HG02763 (cell line): ENCODE results near the gene HOXB3.

Experiments used
- ATAC-seq: cut with Tn5 transposase; IDR thresholded peaks from one replicate; pipeline ENCODE4 v1.9.1; 2021; ENCODE audit warnings: mild to moderate bottlenecking, moderate library complexity; ENCODE audit not compliant: unreplicated experiment

Gene HOXB3

DNA sequence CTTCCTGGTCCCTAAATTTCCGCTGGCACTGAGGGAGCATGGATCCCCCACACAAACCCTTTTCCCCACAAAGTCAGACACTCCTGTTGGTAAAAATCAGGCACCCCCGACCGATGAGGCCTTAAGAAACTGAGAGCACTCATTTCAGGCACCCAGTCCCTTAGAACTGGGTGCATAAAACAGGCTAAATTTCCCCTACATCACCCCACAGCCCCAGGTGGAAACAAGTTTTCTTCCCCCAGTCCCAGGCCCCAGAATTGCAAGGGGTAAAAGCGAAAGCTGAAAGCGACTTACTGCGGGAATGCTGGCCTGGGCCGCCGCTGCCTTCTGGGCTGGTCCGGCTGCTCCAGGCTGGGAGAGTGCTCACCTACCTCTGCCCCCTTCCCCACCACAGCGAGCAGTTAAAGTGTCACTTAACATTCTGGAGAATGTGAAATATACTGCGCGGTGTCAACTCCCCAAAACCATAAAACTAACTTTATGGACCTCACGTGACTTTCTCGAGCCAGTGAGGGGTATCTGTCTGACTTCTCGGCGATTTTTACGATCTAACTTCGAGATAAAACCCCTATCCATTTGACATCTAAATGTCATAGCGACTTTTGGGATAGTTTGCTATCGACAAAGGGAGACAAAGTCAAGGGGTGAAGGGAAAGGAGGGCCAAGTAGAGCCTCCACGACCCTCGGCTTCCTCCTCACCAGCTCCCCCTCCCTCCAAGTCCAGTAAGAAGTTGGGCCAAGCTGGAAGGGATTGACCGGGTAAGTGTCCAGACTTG lies at the start of gene HOXB3:
TSS of gene HOXB3 (minus strand) at position 411 of the 776 bp plus-strand sequence. CDS start 37,767 bp downstream, outside the sequence.
- no peak for ATAC-seq

- no peak for ATAC-seq
Measured at GRCh38 chr17:48639136-48639535, 49.1 kb upstream of the HOXB3 start.

DNA sequence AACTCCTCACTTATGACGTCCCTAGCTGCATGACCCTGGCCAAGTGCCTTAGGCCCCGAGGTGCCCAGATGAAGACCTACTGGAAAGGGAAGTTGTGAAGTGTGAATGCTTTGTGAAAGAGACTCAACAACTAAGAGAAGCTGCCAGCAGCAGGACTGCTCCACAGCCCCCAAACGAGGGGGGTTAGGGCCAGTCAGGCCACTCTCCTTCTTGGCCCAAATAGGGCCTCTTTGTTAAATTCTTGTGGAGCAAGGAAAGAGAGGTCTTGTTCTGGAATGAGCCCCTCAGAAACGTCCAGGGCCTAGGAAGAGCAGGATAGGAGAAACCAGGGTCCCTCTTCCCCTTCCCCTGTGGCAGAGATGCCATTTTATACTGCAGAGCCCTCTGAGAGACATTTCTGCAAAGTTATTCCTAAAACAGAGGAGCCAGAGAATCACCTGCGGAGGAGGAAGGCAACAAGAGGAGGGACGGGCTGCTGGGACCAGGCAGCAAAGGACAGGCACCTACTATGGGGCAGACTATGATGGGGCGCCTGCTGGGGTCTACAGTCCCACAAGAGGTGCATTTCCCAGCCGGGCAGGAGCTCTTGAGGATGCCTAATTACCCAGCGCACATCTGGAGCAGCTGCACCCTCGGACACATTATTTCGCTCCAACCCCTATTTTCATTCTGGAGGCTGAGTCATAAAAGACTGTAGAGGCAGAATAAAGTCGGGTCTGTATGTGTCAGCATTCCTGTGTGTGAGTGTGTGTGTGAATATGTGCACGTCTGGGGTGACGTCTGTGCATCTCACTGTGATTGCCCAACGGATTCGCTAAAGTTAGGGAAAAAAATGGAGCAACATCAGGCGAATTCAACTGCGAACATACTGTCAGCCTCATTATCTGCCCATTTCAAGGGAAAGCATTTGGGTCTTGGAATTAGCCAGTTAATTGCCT lies 47.6 kb upstream of the HOXB3 start:
- ATAC-seq: no peak

DNA sequence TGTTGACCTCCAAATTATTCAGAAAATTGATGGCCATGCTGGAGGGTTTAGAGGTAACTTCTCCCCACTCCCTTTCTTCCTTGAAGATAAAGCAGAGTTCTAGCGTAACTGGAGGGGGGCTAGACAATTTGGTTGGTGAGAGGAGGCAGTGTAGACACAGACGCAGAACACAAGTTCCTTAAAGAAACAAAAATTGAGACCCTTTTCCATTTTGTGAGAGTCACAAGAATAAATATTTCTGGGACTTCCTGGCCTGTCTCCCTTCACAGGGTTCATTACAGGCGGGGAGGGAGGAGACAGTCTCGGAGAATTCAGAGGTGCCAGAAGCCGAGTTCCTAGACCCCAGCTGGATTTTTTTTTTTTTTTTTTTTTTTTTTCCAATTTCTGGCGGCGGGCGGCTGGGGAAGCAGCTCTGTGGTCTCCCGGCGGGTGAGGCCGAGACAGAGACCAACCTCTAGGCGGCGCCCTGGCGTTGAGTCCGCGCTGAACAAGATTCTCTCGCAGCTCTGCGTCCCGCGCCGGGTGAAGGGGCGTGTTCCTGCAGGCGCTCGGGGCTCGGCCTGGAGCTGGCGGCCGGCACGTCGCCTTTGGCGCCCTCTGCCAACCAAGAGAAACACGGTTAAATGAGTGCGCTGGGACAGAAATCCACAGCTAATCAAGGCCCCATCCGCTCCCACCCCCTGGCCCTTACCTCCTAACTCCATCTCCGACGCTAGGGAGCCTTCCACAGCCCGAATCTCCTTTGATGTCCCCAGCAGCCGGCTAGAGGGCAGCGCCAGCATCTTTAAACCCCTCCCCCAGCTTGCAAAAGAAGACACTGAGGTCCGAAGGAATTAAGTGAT lies 46.4 kb upstream of the HOXB3 start:
- ATAC-seq: no peak

DNA sequence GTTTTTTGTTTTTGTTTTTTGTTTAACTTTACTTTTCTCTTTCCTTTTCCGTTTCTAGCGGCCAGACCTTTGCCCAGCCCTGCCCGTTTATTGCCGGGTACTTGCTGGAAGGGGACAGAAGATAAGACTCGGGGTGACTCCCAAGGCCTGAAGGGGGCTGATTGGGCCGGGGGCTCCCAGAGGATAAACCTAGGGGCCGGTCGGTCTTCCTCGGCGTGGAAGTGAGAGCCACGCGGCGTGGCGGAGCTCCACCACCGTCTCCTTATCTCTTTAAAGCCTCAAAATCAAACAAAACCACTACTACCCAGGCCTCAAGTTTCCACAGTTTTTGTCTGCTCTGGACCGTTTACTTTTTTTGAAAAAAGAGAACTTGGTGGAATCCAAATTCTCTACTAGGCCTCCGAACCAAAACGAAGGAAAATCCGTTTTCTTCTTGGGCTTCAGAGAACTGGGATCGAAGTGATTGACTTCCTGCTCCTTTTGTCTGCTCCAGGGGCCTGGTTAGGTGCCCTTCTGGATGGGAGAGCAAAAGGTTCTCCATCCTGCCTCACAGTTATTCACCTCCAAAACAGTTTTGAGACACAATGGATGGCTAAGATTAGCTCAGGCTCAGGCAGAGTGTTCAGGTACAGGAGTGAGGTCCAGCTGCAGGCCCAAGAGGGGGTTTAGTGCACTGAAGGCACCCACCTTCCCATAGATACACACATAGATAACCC lies 44.6 kb upstream of the HOXB3 start:
- no peak for ATAC-seq

- ATAC-seq: no peak
Measured at GRCh38 chr17:48633266-48633677, 43.2 kb upstream of the HOXB3 start.

DNA sequence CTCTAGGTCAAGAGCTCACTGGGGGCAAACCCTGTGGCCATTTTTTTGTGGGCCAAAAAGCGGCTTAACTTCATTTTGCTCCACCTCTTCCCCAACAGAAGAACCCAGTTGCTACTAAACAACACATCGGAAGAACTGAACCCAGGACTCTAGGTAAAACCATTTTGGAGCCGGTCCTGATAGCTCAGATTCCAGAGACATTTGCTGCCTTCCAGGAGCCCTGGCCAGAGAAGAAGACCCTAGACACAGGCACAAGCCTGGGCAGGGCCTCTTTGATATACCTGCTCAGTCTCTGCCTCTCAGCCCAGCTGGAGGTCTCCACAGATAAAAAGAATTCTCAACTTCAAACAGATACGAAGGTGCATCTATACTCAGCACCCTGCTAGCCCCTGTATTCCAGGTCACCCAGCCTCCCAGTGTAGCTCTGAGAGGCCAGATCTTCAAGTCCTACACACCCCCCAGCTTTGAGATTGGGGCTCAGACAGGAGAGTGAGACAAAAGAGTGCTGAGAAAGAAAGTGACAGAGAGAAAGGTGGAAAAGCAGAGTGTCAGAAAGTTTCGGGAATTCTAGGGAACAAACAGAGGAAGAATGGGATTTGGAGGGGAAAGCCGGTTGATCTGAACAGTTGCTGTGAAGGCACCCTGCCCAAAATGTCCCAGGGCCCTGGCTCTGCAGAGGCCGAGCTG lies 42.7 kb upstream of the HOXB3 start:
- no peak for ATAC-seq

DNA sequence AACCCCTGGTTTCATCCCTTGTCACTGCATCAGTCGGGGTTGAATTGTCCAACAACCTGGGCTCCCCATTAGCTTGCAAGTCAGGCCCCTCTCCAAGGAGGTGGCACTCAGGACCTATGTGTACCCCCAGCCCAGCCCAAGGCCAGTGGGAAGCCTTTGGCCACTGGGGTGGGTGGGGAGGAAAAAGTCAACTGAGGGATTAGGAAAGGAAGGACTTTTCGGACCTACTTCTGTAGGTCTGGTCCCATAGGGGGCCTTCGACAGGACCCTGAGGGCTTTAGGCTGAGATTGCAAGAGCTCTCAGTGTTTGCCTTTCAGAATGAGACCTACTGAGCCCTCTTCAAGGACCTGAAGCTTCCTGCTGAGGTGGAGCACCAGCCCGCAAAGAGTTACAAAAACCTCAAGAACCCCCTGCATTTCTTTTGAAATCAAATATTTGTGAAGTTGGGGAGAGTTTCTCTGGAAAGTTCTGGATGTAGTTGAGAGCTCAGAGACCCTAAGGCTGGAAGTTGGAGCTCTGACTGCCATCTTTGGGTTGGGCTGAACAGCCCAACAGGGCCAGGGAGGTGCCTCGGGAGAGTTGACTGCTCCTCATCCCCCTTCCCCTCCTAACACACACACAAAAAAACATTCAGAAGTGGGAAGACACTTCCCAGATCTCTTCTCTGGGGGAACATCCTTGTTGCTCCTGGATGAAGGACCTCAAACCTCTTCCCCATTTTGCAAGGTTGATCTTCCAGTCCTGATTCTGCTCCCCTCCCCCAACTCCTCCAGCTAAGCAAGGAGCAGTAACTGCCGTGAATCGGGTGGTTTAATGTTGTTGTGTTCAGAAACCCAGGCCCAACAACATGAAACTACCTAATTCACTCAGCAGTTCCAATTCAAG lies 41.9 kb upstream of the HOXB3 start:
- ATAC-seq: no peak

GRCh38 chr17:48630925-48631692 lies 41.1 kb upstream of the HOXB3 start:
- no peak for ATAC-seq

DNA sequence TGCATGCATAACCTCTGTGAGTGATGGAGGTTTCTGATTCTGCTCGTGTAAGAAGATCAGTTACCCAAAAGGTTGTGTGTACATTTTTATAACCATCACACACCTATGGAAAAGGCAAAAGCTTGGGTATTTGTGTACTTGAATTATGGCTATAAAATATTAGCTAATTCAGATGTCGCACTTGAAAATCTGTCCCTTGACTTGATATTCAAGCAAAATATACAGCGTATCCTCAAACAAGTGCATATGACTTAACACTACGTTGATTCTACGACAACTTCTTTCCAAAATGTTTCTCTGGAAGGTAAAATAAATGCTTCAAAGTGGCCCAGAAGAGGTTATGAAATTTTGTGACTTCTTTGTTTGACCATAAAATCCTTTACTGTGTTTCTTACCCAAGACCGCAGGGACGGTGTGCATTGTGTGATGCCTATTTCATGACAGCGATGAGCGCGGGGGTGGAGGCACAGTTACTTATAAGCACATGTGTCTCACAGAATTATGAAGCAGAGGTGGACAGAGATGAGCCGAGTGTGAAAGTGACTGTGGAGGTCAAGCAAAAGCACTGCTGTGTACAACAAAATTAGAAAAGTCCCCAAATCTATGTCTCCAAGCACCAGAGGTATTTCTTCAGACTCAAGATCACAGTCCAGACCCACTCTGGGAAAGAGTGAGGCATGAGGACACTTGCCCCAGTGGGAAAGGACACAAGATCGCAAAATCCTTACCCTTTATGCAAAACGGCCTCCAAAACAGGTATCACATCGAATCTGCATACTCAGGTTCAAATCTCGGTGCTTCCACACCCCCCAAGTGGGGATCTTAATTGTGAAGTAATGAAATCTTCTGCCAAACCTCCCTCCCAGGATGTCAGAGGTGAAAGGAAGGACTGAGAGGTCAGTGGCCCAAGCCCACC lies 40.2 kb upstream of the HOXB3 start:
- ATAC-seq: no peak

- ATAC-seq: no peak
Measured at GRCh38 chr17:48629411-48629759, 39.3 kb upstream of the HOXB3 start.

DNA sequence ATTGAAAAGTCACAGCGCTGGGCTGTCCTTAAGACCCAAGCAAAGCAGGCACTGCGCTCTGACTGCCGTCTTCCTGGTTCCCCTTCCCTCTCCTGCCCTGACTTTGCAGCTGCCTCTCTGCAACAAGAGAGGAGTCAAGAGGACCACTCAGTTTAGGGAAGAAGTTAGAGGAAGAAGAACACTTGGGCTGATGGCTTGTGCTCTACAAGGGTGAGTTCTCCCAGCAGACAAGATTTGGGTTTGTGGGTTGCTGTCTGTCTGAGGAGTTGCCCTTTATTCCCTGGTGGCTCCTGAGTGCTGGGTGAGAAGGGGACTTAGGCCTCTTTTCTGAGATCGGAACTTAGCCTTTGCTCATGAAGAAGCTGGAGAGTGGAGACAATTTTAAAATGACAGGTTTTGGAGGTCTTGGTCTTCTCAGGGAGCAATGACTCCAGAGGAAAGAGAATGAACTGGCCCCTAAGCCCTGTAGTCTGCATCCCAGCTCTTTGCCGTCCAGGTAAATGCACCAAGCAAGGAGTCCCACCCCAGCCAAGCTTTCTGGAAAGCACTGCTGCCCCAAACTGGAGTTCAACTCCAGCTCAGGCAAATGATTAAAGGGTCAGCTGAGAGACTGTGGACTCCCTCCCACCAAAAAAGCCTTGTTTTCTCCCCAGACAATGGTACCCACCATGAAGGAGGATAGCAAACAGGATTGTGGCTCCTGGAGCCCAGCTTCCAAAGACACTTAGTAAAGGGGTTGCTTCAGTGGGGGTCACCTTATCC lies 38.8 kb upstream of the HOXB3 start:
- ATAC-seq: no peak

DNA sequence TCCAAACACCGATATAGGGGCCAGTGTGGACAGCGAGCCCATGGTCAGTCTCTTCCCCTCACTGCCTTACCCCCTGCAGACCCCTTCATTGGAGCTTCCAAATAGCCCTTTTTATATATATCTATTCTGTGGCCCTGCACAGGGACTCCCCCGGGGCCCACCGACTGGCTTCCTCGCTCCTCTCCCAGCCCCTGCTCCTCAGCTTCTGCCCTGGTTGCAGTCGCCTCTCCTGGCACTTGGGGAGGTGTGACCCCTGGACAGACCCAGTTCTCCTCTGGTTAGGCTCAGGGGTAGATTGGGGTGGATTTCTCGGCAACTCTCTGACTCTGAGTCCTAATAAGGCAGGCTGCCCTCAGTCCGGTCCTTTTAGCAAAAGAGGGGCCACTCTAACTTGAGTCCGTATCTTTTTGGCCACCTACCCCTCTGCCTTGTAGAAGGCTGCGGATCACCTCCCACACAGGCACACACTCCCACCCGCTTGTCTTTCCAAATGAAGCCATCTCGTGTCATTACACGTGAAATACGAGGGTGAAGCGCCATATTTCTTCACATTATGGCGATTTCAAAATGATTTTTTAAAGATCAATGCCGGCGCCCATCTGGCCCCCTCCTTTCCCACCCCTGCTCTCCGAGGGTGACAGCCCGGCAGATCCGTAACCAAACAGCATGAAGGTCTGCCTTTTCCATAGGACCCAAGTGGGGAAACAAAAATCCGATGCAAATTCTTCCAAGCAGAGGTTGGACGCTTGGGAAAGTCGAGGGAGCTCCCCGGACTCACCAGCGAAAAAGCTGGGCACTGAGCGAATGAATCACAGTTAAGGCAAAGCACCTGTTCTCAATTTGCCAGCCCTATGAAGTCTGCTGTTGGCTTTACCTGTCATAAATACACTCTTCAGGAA lies 37.8 kb upstream of the HOXB3 start:
- no peak for ATAC-seq

GRCh38 chr17:48627118-48627597 lies 37.1 kb upstream of the HOXB3 start:
- ATAC-seq: no peak
